Activated effector memory CD4-positive, alpha-beta T cell treated with anti-CD3 and anti-CD28 coated beads, Interleukin-2, amount 50 U/mL, for 16 hours (primary cell): ENCODE measurements around the gene RIPOR2.

ENCODE experiments used
- DNase-seq: peaks from one replicate; pipeline ENCODE4 v3.0.0-alpha.2; 2020

RIPOR2 gene

DNA sequence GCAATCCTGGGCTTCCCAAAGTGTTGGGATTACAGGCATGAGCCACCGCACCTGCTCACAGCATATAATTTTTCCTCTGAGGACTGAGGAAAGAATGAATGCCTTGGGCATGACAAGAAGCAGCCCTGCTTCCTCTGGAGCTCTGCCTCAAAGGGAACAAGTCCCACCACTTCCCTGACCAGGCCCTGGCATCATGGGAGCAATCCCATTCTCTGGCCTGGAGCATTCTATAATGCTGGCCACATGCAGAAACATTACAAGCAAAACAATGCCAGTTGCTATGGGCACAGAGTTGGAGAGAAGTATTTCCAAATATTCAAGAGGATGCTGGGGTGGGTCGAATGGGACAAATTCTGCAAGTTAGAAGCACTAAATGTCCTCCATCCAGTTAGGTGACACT lies 95.6 kb downstream of the RIPOR2 start:
- DNase-seq: no peak

DNA sequence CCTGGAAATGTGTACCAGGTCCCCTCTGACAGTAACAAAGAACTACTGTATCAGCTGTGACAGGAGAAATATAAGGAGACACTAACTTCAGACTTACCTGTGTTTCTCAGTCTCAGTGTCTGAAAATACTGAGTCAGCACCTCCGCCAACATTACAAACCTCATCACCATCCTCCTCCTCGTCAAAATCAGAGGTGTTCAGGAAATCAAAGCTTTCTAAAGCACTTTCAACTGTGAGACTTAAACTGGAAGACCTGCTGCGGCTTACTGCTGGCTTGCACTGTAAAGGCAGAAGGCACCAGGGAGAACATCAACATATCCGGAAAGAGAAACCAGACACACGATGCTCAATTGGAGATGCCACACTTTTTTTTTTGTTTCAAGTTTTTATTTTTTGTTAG lies 96.8 kb downstream of the RIPOR2 start:
- DNase-seq: no peak

DNA sequence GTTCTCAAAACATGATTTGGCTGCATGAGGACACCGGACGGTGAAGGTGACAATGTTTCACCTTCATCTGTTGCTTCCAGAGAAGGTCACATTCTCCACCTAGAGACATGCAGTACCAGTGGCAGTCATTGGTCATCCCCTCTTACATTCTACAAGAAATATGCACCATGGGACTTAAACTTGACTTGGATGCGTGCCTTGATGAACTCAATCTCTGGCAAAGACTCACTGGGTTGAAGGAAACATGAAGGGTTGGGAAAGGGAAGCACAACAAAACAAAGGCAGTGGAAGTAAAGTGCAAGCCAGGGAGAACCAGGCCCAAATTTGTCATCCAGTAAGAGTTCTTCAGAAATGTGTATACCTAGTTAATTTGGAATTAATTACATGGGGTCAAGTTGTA lies 97.7 kb downstream of the RIPOR2 start:
- DNase-seq: no peak

DNA sequence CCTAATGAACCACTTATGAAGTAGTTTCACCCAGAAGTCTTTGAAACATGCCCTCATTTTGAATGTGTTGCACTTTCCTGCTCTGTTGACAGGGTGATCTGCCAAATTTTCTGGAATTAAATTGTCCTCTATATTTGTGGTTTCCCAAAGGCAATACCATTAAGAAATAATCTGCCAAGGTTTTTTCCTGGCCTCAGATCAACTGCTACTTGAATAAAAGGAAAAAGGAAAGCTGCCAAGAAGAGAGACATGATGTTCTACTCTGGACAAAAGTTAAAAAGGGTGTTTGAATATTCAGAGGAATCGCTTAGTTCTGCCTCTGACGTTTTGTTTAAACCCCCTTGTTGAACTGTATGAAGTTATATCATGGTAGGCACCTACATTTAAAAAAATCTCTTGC lies 99.7 kb downstream of the RIPOR2 start:
- no peak for DNase-seq

DNA sequence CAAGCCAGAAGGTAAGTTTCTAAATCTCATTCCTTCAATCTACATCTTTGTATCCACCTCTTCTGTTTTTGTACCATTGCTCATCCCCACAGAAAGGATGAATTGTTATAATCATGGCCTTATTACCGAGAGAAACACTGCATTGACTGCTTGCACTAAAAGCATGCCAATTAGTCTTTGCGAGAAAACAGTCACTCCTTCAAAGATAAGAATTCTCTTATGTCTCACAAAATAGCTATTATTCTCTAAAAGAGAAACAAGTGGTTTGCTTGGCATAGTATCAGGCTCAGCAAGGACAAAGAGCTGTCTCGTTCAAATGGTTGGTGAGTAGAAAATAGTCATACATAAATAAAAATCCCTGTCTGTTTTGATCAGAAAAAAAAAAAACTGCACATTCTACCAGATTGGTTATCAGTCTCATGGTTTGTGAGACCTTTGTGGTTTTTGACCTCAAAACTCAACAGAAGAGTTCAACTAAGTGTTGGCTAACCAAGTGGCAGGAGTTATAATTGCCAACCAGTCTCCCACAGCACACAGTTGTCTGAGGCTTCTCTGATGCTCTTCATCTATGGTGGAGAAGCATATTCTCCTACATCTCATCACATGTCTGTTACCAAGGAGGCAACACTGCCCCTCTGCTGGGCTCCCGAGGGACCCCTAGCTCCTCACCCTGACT lies 101.9 kb downstream of the RIPOR2 start:
- no peak for DNase-seq

DNA sequence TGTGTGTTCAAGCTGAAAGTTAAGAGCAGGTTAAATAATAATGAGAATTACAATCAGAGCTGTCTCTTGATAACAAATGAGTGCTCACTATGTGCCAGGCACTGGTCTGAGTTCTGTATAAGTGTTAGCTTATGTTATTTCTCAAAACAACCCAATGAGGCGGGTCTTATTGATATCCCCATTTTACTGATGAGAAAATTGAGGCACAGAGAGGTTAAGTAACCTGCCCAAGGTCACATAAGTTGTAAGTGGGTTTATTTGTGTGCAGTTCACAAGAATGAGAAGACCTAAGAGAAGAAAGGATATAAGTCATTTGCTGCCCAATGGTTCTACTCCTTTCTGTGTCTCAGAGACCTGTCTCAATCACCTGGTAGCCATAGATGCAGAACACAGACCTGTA lies 103.0 kb downstream of the RIPOR2 start:
- no peak for DNase-seq

DNA sequence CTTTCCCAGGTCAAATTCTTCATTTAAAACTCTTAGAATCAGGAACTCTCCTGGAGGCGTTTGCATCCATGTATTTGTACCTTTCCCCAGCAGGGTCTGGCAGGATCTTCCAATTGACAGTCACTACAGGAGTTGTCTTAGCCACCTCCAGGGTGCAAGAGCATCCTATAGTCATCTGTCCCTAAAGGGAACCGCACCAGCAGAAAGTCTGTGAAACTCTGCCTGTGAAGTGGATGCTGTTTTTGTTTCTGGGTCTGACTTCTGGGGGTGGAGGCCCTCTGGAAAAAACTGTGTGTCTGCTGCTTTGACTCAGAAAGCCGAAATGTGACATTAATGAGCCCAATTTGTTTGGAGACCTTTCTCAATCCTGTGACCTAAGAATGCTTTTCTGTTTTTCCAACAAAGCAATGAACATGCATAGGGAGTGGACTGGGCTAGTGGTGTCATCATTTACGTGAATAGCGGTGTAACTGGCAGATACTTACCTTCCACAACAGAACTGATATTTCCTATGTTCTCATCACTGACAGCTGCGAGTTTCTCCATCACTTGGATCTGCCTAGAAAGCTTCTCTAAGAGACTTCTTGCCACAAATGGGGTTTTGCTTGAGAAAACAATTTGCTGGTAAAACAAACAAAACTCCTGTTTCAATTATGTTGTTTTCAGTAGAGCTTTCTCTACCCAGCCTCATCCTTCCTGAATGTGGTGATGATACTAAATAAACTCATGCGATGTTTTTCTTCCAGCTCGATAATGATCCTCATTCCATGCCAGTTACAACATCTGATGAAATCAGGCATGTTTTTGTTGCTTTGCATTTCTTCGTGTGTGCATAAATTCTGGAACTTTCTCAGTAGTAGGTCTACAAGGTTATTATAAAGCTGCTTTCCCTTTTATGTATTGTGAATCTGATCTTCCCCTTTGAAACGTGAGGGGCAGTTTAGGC lies 103.7 kb downstream of the RIPOR2 start:
- DNase-seq: no peak

DNA sequence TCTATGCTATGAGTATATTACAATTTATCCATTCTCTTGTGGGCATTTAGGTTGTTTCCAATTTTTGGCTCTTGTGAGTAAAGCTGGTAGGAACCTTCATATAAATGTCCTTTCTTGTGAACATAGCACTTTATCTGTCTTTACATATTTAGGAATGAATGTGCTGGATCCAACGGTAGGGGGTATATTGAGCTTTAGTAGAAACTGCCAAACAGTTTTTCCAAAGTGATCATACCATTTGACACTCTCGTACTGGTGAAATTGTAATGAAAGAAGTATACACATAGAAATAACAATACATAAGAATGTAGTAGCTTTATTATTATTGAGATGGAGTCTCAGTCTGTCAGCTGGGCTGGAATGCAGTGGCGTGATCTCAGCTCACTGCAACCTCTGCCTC lies 106.1 kb downstream of the RIPOR2 start:
- DNase-seq: no peak

DNA sequence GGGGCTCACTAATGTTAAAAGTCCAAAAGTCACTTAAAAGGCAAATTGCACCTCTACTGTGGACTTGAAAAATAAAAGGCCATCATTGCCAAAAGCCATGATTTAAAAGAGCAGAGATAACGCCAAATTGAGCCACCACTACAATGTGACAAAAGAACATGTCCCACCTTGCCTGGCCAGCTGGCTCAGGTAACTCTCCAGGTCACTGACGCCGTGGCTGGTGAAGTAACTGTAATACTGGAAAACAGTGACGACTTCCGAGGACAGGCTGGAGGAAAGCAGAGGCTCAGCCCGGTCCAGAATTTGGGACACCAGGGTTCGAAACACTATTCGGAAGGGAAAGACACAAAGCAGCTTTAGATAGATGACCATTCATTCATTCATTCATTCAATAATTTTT lies 107.8 kb downstream of the RIPOR2 start:
- DNase-seq: no peak

DNA sequence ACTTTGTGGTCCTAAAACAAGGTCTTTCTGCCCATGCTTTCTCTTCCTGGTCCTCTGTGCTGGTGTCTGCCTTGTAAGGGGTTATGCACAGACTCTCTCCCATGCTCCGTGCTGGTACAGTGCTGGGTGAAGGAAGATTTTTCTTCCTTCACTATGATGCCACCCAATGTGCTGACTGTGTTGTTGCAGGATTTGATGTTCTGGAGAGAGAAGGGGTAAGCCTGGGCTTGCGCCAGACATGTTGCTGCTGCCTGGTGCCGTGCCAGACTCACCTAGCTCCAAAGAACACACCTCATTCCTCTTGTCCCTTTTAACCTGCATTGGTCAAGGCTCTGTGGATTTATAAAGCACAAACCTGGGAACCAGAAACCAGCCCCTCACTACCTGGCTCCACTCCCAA lies 108.6 kb downstream of the RIPOR2 start:
- DNase-seq: no peak

DNA sequence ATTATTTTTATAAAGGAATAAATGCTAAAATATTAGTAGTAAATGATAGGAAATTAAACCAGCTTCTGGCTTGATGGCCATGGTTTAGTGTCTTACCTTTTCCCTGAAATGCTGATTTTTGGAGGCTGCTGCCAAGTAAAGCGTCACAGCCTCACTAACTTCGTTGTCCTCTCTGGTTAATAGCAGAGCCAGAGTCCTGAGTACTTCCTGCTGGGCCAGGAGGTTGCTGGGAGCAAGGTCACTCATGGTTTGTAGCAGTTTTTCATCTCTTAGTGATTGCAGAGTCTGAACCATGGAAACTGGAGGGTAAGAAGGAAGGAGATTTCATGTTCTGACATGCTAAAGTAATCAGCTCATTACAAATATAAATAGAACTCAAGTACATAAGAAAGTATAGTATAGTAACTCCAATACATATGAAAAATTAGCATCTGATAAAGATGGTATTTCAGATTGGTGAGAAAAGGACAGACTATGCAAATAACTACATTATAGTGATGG lies 110.6 kb downstream of the RIPOR2 start:
- no peak for DNase-seq

DNA sequence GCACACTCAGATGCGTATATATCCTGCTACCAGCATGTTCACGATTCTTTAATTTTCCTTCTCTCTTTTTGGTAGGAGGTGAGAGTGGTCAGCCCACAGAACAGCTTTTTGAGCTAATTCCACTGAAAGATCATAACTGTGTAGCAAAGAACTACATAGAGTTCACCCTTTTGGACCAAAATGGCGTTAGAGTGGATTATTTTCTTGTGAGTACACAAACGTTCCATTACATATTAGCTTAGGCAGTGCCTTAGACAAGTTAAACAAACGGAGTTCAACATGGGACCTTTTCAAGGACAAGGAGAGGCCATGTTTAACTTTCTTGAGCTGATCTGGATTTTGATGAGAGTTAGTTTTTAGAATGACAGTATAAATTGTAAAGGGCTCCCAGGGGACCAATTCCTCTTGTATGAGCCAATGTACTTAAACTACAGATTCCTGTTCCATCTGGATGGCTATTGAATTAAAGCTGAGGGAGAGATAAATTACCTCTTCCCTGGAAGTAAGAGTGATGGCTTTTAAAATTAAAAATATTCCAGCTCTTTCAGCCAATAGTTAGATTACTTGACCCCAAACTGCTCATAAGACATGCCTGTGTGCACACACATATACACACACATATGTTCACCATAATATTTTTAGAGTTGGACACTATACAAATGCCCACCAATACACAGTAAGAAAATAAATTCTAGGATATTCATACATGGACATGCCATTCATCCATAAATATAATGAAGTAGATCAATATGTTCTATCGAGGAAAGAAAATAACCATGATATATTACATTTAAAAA lies 111.4 kb downstream of the RIPOR2 start:
- DNase-seq: no peak

DNA sequence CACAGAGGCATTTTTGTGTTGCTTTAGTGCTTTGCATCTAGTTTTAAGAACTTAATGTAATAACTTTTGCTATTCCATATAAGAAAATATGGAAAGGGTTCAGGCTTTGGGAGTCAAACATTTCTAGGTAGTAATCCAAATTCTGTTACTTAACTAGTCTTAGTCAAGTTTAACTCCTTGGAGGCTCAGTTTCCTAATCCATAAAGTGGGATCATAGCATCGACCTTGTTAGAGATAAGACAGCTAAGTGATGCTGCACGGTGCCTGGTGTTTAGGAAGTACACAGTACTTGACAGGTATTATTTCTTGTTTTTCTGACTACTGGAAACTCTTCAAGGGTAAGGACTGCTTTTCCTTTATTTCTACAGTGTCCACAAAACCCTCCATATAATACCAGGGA lies 112.6 kb downstream of the RIPOR2 start:
- DNase-seq: no peak

DNA sequence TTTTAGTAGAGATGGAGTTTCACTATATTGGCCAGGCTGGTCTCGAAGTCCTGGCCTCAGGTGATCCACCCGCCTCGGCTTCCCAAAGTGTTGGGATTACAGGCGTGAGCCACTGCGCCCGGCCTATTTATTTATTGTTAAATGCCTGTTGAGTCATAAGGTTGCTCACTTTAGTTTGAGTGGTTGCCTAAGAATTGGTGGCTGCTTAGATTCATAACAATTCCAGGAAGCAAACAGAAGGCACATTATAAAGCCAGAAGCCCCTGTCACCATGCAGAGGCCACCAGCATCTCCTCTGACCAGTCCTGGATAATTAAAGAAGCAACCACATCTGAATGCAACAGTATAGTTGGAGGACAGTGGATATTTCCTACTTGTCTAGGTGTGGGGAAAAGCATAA lies 113.1 kb downstream of the RIPOR2 start:
- no peak for DNase-seq

DNA sequence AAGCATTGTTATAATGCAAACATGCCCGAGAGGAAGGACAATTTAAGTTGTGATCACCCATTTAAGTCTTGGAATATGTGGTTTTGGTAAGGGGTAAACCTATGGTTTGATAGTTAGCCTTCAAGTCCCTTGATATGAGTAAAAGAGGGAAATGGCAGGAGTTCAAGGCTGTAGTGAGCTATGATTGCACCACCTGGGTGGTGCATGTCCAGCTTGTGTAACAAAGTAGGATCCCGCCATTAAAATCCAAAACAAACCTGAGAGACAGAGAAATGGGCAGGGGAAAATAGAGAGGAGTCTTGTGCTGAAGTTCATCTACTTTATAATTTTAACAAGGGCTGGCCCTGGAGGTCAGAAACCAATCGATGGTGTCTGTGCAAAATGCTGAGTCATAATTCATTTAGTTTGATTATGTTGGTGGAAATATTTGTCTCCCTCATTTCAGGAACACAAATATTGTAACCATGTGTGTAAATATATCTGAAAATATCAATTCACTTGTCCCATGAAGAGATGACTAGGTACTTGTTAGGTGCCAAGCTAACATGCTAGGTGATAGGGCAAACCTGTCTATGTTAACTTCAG lies 113.8 kb downstream of the RIPOR2 start:
- DNase-seq: no peak

DNA sequence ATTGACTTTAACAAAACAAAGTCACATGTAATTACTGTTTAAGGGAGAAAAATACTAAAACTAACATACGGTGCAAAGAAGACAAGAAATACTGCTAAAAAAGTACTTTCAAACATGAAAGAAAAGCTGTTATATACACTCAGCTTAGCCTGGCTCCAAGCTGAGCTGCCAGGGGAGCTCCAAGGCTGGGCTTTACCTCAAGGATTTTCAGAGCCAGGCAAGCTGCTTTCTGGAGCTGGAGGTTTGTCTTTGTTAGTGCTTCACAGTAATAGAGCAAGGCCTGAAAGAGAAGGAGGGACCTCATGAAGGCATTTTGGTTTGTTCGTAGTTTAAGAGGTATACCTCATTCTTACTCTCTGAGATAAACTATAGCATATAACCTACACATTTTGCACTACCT lies 117.4 kb downstream of the RIPOR2 start:
- DNase-seq: no peak

DNA sequence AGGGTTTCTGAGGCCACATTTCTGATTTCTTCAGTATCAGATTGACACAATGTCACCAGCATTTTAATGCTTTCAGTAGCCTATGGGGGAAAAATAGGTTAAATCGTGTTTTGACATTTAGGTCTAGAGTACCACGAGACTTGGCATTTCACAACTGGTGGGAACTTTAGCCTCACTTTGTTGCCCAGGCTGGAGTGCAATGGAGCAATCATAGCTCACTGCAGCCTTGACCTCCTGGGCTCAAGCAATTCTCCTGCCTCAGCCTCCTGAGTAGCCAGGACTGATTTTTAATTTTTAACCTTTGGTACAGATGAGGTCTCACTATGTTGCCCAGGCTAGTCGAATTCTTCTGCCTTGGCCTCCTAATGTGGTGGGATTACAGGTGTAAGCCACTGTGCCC lies 126.0 kb downstream of the RIPOR2 start:
- no peak for DNase-seq

DNA sequence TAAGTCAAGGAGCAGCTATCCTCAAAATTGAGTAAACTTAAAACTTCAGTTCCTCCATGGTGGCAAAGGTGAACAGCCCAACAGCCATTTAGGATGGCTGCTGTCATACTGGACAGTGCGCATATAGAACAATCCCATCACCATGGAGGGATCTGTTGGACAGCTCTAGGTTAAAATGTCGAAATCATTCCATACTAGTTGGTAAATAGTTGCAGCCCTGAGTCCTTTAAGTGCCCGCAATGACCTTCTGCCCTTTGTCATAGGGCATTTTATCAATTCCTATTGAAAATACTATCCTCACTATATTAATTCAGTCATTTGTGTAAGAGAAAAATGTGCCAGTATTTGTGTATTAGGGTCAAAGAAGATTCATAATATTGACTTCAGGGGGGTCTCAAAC lies 128.2 kb downstream of the RIPOR2 start:
- DNase-seq: no peak

DNA sequence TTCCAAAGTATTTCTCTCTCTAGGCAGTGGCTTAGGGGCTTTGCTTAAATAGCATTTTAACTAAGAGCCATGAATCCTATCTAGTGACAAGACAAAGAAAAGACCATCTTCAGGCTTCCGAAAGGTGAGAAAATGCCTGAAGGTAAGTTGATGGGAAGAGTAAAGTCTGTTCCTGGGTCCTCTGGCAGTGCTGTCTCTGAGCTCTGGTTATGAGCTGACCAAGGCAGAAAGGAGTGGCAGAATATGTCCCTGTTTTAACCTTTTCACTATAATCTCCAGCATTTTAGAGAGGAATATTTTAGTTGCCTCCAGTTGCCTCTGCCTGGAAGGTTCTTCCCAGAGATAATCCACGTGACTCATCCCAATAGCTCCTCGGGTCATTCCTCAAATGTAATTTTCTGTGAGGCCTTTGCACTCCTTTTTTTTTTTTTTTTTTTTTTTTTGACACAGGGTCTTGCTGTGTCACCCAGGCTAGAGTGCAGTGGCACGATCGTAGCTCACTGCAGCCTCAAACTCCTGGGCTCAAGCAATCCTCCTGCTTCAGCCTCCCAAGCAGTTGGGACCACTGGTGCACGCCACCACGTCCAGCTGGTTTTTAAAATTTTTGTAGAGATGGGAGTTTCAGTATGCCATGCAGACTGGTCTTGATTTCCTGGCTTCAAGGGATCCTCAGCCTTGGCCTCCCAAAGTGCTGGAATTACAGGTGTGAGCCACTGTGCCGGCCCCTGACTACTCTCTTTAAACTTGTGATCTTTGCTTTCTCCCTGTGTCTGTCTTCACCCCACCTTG lies 133.3 kb downstream of the RIPOR2 start:
- no peak for DNase-seq

DNA sequence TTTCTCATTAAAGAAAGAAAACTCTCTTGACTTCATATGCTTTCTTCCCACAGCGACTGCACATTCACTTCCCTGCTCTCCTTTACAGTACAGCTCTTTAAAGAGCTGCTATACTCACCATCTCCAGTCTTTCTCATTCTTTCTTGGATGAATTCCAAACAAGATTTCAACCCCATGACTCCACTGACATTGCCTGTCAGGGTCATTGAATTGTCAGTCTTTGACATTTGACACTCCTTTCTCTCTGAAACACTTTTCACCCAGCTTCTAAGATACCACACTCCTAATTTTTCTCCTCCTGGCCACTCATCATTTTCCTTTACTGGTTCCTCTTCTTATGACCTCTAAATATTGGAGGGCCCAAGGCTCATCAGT lies 136.2 kb downstream of the RIPOR2 start:
- no peak for DNase-seq

DNA sequence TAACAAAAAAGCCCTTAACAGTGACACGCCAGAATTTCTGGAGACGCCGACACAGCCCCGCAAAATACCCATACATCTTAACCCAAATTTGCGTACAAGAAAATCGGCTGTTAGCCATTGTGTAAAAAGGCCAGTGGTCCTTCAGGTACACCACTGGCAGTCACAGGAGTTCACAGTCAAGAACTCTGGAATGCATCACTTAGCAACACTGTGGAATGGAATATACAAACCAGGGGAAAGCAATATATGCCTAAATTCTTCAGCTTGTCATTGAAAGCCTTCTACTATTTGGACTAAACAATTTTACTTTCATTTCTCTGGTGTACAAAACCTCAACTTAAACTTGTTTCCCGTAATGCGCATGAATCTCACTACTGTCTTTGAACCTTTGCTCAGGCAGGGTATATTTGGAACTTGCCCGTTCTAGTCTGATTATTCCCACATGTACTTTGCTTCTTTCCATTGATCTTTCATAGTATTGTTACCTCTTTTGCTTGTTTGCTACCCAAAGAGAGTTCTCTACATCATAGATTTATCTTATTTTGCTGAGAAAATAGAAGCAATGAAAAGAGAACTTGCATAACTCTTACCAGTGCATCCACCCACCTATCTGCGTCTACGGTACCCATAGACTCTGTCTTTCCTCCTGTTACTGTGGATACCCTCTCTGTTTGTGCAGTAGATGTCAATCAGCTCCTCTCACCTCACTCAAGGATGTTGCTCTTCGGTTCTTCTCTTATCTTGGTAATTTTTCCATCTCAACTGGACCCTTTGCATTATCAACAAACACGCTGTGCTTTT lies 136.8 kb downstream of the RIPOR2 start, which contains the start of gene ARMH2:
Gene ARMH2, minus strand, starts transcription at position 178 of the 801 bp plus-strand sequence. Its CDS starts 60 bp downstream, at position 118.
- no peak for DNase-seq
